PC-3 (cell line): ENCODE measurements around the gene USO1.
"Not testable (repeated sequence)": the region's sequence is repeated elsewhere in the genome, so short reads cannot be mapped to it uniquely, and the experiment has no call there.

Experiments
- EZH2 ChIP-seq: fragments of 300-600 bp; sonication (generic); IDR thresholded peaks from one replicate; pipeline ENCODE4 v1.6.1; 2017; ENCODE audit warnings: antibody characterized with exemption, mild to moderate bottlenecking, low read length; ENCODE audit not compliant: unreplicated experiment
- TF ChIP-seq, protein P1 (sequence below): fragments of 300-600 bp; sonication (generic); conservative IDR thresholded peaks from 2 replicates; pipeline ENCODE4 v1.5.1; 2017; ENCODE audit warnings: antibody characterized with exemption, low read depth, mild to moderate bottlenecking, low read length

DNA sequence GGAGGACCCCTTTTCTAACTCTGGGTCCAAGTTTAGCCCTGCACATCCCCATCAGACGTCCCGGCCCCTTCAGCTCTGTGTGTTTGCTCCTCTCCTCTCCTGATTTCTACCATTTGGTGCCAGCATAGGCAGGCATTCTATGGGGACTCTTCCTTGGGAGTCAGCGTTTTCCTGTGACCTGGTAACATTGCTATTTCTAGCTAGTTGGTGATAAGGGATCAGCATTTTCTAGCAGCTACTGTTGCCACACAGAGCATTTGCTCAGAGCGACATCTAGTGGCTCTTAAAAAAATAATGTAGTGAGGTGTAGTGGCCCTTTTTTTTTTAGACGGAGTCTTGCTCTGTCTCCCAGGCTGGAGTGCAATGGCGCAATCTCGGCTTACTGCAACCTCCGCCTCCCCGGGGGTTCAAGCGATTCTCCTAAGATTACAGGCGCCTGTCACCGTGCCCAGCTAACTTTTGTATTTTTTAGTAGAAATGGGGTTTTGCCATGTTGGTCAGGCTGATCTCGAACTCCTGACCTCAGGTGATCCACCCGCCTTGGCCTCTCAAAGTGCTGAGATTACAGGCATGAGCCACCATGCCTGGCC, 123.9 kb downstream of the USO1 start:
- TF ChIP-seq, protein P1, sequence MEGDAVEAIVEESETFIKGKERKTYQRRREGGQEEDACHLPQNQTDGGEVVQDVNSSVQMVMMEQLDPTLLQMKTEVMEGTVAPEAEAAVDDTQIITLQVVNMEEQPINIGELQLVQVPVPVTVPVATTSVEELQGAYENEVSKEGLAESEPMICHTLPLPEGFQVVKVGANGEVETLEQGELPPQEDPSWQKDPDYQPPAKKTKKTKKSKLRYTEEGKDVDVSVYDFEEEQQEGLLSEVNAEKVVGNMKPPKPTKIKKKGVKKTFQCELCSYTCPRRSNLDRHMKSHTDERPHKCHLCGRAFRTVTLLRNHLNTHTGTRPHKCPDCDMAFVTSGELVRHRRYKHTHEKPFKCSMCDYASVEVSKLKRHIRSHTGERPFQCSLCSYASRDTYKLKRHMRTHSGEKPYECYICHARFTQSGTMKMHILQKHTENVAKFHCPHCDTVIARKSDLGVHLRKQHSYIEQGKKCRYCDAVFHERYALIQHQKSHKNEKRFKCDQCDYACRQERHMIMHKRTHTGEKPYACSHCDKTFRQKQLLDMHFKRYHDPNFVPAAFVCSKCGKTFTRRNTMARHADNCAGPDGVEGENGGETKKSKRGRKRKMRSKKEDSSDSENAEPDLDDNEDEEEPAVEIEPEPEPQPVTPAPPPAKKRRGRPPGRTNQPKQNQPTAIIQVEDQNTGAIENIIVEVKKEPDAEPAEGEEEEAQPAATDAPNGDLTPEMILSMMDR, result peak; percentile 59; the same call in 1 of the 2 replicates
- not testable (repeated sequence) for TF ChIP-seq EZH2
